ENCODE measurements around the gene ROM1. TPM values are rescaled to one million over a fixed set of nuclear protein-coding genes. Genes with fewer than 3 reads are reported as not detected.

The ROM1 gene
- total and polyA plus RNA-seq, 2 donors (not counting 3 experiments of a cell fraction or from before 2014, with no cell fraction given): 5.3 to 8.8 TPM

DNA sequence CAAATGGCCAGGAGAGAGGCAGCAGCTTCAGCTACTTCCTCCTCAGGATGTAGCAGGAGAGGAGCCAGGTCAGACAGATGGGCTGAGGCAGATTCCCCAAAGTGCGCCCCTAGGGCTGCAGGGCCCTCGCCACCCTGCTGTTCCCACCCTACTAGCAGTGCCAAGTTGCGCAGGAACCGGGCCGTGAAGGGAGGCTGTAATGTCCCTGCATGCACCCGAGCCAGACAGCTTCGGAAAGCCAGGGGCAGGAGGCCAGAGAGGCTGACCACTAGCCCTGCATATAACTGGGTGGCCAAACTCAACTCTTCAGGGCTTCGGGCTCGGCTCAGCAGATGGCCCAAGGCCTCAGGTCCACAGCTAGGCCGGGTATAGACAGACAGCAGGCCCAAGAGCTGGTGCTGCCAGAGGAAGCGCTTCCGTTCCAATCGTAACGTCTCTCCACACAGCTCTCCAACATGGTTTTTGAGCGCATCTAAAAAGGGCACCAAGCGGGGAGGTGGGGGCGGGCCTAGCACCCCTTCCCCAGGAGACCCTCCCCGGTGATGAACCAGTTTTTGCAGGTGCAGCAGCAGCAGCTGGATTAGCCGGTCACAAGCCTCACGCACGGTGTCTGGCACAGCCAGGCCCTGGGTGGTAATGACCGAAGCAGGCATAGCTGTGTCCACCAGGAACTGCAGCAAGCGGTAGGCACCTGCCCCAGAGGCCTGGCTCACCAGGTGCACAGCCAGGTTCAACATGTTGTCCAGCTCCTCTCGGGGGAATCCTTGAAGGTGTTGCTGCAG, 35.3 kb downstream of the ROM1 start:
- Histone ChIP-seq H3K27me3 (ENCODE audit: control insufficient read depth in 2 of 2, insufficient read depth in 2 of 2, low read length in 2 of 2) (no peaks in the 10 kb centered on the region), H3K9ac (replicated peaks; ENCODE audit: extremely low read depth, insufficient read depth, low read length) (no peak overlapping the region), H3K4me3 (replicated peaks in 1 of 3; ENCODE audit: insufficient read depth in 1 of 3, low read depth in 1 of 3, low read length in 3 of 3) (no peak overlapping the region), H2AFZ (ENCODE audit: low read depth, low read length) (no peak overlapping the region), H3K27ac (ENCODE audit: insufficient read depth, low read depth, low read length) (no peak overlapping the region), H3K79me2 (ENCODE audit: control insufficient read depth, insufficient read depth, low read length) (peaks cover 46% of the 10 kb centered on the region), H3K9me1 (replicated peaks; ENCODE audit: control insufficient read depth, extremely low read depth, insufficient read depth, low read length) (no peaks in the 10 kb centered on the region), H4K20me1 (replicated peaks; ENCODE audit: control insufficient read depth, extremely low read depth, insufficient read depth, low read length) (no peaks in the 10 kb centered on the region), H3K9me3 (replicated peaks; ENCODE audit: control insufficient read depth, insufficient read depth, low read length) (no peaks in the 10 kb centered on the region), H3K4me1 (ENCODE audit: control insufficient read depth, extremely low read depth, insufficient read depth, low read length) (peaks cover 13% of the 10 kb centered on the region), H3K4me2 (ENCODE audit: insufficient read depth, low read length) (no peak overlapping the region), H3K36me3 (ENCODE audit: control insufficient read depth in 2 of 2, extremely low read depth in 1 of 2, insufficient read depth in 2 of 2, low read length in 2 of 2) (peaks cover 11 to 25% of the 10 kb centered on the region in 2 experiments)
- intact Hi-C loops (cut with micrococcal nuclease): no loop called here
- TF ChIP-seq EZH2 (IDR thresholded peaks at IDR 0.05; ENCODE audit: borderline replicate concordance, low read depth, low read length, severe bottlenecking) (no peak), MYC (IDR thresholded peaks at IDR 0.05; ENCODE audit: low read depth, low read length) (no peak), GATA2 (IDR thresholded peaks at IDR 0.05; ENCODE audit: insufficient read depth, insufficient read length, low read depth, low read length) (no peak), JUN (IDR thresholded peaks at IDR 0.05; ENCODE audit: borderline replicate concordance, insufficient read depth, insufficient read length, low read depth) (no peak)
- TF ChIP-seq, protein P1, sequence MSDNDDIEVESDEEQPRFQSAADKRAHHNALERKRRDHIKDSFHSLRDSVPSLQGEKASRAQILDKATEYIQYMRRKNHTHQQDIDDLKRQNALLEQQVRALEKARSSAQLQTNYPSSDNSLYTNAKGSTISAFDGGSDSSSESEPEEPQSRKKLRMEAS (IDR thresholded peaks at IDR 0.05; ENCODE audit: insufficient read depth, insufficient read length): no peak
- TF ChIP-seq, protein P2, sequence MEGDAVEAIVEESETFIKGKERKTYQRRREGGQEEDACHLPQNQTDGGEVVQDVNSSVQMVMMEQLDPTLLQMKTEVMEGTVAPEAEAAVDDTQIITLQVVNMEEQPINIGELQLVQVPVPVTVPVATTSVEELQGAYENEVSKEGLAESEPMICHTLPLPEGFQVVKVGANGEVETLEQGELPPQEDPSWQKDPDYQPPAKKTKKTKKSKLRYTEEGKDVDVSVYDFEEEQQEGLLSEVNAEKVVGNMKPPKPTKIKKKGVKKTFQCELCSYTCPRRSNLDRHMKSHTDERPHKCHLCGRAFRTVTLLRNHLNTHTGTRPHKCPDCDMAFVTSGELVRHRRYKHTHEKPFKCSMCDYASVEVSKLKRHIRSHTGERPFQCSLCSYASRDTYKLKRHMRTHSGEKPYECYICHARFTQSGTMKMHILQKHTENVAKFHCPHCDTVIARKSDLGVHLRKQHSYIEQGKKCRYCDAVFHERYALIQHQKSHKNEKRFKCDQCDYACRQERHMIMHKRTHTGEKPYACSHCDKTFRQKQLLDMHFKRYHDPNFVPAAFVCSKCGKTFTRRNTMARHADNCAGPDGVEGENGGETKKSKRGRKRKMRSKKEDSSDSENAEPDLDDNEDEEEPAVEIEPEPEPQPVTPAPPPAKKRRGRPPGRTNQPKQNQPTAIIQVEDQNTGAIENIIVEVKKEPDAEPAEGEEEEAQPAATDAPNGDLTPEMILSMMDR (IDR thresholded peaks at IDR 0.05; ENCODE audit: extremely low read depth in 1 of 2, insufficient read depth in 1 of 2, low read depth in 1 of 2, low read length in 2 of 2): no peak
- dilution Hi-C loops (cut with MboI; ENCODE audit: extremely low pct_ligation_motif_present, low sequenced_read_pairs): no loop called here
- DNase-seq (ENCODE audit: low read depth, low spot score) (no peak), FAIRE-seq (no peak)
- CTCF ChIA-PET: interaction anchor here (0.8 to 1.9 kb wide), 3 partner anchors 46 to 224 kb away, joined by 3 to 4 read pairs (median 4); partner anchors contain the start of gene TUT1
- no TSS peak for BruUV-seq (replicated peaks)
- POLR2A ChIA-PET: interaction anchor here (0.5 to 2.5 kb wide), 4 partner anchors 17 to 193 kb away, joined by 3 to 13 read pairs (median 6); partner anchors contain the start of genes C11orf98 and CSKMT

Data from endothelial cell of umbilical vein (primary cell).